DND-41 (cell line): Measurements from ENCODE around the gene SIRT3.

Experiments used
- EZH2 ChIP-seq: IDR thresholded peaks from 3 replicates; pipeline ENCODE4 v1.6.1; 2012; ENCODE audit warnings: borderline replicate concordance, low read depth, mild to moderate bottlenecking, moderate library complexity, low read length, inconsistent platforms; ENCODE audit not compliant: severe bottlenecking
- TF ChIP-seq, protein P1 (sequence below): IDR thresholded peaks from 2 replicates; pipeline ENCODE4 v1.5.1; 2012; ENCODE audit warnings: borderline replicate concordance, low read length, moderate library complexity, mild to moderate bottlenecking; ENCODE audit not compliant: poor library complexity, severe bottlenecking; ENCODE audit errors: extremely low read depth

DNA sequence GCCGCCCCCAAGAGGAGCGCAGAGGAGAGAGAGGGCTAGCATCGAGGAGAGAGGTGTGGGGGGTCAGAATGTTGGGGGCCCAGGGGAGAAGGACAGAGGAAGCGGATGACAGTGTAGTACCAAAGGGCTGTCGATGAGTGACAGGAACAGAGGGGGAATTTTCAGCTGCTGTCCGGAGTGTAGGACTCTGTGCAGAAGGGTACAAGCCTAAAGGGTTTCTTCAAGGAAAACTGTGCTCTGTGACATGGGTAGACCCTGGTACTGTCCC lies 36.7 kb upstream of the SIRT3 start:
- TF ChIP-seq, protein P1, sequence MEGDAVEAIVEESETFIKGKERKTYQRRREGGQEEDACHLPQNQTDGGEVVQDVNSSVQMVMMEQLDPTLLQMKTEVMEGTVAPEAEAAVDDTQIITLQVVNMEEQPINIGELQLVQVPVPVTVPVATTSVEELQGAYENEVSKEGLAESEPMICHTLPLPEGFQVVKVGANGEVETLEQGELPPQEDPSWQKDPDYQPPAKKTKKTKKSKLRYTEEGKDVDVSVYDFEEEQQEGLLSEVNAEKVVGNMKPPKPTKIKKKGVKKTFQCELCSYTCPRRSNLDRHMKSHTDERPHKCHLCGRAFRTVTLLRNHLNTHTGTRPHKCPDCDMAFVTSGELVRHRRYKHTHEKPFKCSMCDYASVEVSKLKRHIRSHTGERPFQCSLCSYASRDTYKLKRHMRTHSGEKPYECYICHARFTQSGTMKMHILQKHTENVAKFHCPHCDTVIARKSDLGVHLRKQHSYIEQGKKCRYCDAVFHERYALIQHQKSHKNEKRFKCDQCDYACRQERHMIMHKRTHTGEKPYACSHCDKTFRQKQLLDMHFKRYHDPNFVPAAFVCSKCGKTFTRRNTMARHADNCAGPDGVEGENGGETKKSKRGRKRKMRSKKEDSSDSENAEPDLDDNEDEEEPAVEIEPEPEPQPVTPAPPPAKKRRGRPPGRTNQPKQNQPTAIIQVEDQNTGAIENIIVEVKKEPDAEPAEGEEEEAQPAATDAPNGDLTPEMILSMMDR: no peak
- TF ChIP-seq EZH2: no peak
